ENCODE measurements around the gene MNAT1.

DNA sequence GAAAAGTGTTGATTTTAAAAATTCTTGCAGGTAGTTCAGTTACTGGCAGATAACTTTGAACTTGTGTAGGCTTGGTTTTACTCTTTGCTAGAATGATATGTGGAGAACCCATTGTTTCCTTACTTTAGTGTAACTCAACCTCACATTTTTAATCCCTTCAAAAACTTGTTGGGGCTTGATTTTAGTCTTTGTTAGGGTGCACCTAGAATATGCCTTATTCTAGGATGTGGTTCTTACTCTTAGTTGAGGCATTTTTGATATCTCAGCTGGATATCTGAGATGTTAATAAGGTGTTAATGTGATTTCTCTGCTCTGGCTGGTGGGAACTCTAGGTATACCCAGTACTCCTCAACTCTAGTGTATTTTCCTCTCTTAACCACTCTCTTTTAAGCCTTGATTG lies 10.0 kb downstream of the MNAT1 start:
- TF ChIP-seq JUNB (IDR thresholded peaks at IDR 0.05), result no peak
- no peak for TF ChIP-seq CHD2 (IDR thresholded peaks at IDR 0.05; ENCODE audit: low read length, partially characterized antibody)
- TF ChIP-seq, protein P1, sequence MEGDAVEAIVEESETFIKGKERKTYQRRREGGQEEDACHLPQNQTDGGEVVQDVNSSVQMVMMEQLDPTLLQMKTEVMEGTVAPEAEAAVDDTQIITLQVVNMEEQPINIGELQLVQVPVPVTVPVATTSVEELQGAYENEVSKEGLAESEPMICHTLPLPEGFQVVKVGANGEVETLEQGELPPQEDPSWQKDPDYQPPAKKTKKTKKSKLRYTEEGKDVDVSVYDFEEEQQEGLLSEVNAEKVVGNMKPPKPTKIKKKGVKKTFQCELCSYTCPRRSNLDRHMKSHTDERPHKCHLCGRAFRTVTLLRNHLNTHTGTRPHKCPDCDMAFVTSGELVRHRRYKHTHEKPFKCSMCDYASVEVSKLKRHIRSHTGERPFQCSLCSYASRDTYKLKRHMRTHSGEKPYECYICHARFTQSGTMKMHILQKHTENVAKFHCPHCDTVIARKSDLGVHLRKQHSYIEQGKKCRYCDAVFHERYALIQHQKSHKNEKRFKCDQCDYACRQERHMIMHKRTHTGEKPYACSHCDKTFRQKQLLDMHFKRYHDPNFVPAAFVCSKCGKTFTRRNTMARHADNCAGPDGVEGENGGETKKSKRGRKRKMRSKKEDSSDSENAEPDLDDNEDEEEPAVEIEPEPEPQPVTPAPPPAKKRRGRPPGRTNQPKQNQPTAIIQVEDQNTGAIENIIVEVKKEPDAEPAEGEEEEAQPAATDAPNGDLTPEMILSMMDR (IDR thresholded peaks at IDR 0.05), result no peak

All from A549 (cell line).